ENCODE results near the gene CLTRN.

DNA sequence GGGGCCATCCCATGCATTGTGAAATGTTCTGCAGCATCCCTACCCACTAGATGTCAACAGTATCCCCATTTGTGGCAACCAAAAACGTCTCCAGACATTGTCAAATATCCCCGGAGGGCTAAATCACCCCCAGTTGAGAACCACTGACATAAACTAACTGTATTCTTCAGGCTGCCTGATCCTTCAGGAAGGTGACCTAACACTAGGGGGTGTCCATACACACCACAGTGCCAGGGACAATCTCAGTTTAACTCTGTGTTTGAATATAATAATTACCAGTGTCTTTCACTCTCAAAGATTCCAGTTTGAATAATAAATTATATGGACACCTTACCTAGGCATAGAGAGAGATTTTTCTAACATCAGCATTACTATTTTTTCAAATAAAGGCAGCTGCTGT lies 70.2 kb downstream of the CLTRN start:
- TF ChIP-seq, protein P1, sequence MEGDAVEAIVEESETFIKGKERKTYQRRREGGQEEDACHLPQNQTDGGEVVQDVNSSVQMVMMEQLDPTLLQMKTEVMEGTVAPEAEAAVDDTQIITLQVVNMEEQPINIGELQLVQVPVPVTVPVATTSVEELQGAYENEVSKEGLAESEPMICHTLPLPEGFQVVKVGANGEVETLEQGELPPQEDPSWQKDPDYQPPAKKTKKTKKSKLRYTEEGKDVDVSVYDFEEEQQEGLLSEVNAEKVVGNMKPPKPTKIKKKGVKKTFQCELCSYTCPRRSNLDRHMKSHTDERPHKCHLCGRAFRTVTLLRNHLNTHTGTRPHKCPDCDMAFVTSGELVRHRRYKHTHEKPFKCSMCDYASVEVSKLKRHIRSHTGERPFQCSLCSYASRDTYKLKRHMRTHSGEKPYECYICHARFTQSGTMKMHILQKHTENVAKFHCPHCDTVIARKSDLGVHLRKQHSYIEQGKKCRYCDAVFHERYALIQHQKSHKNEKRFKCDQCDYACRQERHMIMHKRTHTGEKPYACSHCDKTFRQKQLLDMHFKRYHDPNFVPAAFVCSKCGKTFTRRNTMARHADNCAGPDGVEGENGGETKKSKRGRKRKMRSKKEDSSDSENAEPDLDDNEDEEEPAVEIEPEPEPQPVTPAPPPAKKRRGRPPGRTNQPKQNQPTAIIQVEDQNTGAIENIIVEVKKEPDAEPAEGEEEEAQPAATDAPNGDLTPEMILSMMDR (IDR thresholded peaks at IDR 0.05) = no peak
- TF ChIP-seq POLR2A (IDR thresholded peaks at IDR 0.05) = no peak
- no peak for TF ChIP-seq EP300 (IDR thresholded peaks at IDR 0.05)
